WTC11 (cell line): ENCODE measurements around the gene C1QTNF6. TPM values are rescaled to one million over a fixed set of nuclear protein-coding genes. Genes with fewer than 3 reads are reported as not detected.

Experiments used
- ATAC-seq: fragments of 200-7000 bp; cut with Tn5 transposase; 2 replicates; pipeline ENCODE4 v1.10.0; 2021; ENCODE audit warnings: mild to moderate bottlenecking, moderate library complexity
- CTCF ChIA-PET: fragments of 300-600 bp; sonication (Branson Sonifier 250); formaldehyde crosslinking; loops from one replicate; lab custom pipeline; 2021; ENCODE audit warnings: antibody characterized with exemption; lab: Charles Lee
- POLR2A ChIA-PET: fragments of 350-600 bp; sonication (Branson Sonifier 250); formaldehyde crosslinking; loops from one replicate; lab custom pipeline; 2021; ENCODE audit warnings: antibody characterized with exemption; lab: Charles Lee
- DNase-seq: peaks from one replicate; pipeline ENCODE4 v3.0.0; 2021; ENCODE audit warnings: low spot score
- H3K27ac Mint-ChIP-seq: 2 replicates; pipeline ENCODE4 v1.8.0; 2021; ENCODE audit warnings: mixed read lengths
- H3K27me3 Mint-ChIP-seq: 2 replicates; pipeline ENCODE4 v1.8.0; 2021; ENCODE audit warnings: low read depth, mild to moderate bottlenecking, moderate library complexity, mixed read lengths
- H3K36me3 Mint-ChIP-seq: 2 replicates; pipeline ENCODE4 v1.8.0; 2021; ENCODE audit warnings: mixed read lengths
- H3K4me1 Mint-ChIP-seq: 2 replicates; pipeline ENCODE4 v1.8.0; 2022; ENCODE audit warnings: mixed read lengths
- H3K4me3 Mint-ChIP-seq: 2 replicates; pipeline ENCODE4 v1.8.0; 2021; ENCODE audit warnings: mild to moderate bottlenecking, moderate library complexity, mixed read lengths
- H3K9me3 Mint-ChIP-seq: 2 replicates; pipeline ENCODE4 v1.8.0; 2021; ENCODE audit warnings: mixed read lengths
- CBFB ChIP-seq: sonication (generic); formaldehyde crosslinking; IDR thresholded peaks from 2 replicates; pipeline ENCODE4 v1.8.1; 2022; ENCODE audit warnings: mild to moderate bottlenecking, low read depth, missing genetic modification reagents
- ETV6 ChIP-seq: sonication (generic); formaldehyde crosslinking; IDR thresholded peaks from 2 replicates; pipeline ENCODE4 v1.8.1; 2022; ENCODE audit warnings: mild to moderate bottlenecking, missing genetic modification reagents
- FOXP1 ChIP-seq: sonication (generic); formaldehyde crosslinking; IDR thresholded peaks from 2 replicates; pipeline ENCODE4 v1.8.0; 2022; ENCODE audit warnings: missing genetic modification reagents, mild to moderate bottlenecking, moderate library complexity, borderline replicate concordance
- GABPB1 ChIP-seq: sonication (generic); formaldehyde crosslinking; IDR thresholded peaks from 2 replicates; pipeline ENCODE4 v1.8.1; 2023; ENCODE audit warnings: mild to moderate bottlenecking, missing genetic modification reagents
- GTF2I ChIP-seq: fragments of 250-450 bp; sonication (Bioruptor Pico); conservative IDR thresholded peaks from 2 replicates; pipeline ENCODE4 v1.4.0; 2021; ENCODE audit warnings: mild to moderate bottlenecking
- KAT7 ChIP-seq: sonication (generic); formaldehyde crosslinking; IDR thresholded peaks from 2 replicates; pipeline ENCODE4 v1.8.1; 2023; ENCODE audit warnings: missing genetic modification reagents, mild to moderate bottlenecking, borderline replicate concordance
- MYBL2 ChIP-seq: sonication (generic); formaldehyde crosslinking; IDR thresholded peaks from 2 replicates; pipeline ENCODE4 v1.8.1; 2023; ENCODE audit warnings: mild to moderate bottlenecking, moderate library complexity, missing genetic modification reagents
- NFE2L1 ChIP-seq: sonication (generic); formaldehyde crosslinking; IDR thresholded peaks from 2 replicates; pipeline ENCODE4 v1.8.1; 2023; ENCODE audit warnings: missing genetic modification reagents
- NR1H2 ChIP-seq: sonication (generic); formaldehyde crosslinking; IDR thresholded peaks from 2 replicates; pipeline ENCODE4 v1.9.0; 2021; ENCODE audit warnings: mild to moderate bottlenecking, moderate library complexity, missing genetic modification reagents
- PRRX2 ChIP-seq: fragments of 250-450 bp; sonication (Bioruptor Pico); IDR thresholded peaks from 2 replicates; pipeline ENCODE4 v1.8.0; 2021; ENCODE audit warnings: mild to moderate bottlenecking
- TEAD4 ChIP-seq: sonication (generic); formaldehyde crosslinking; IDR thresholded peaks from 2 replicates; pipeline ENCODE4 v1.8.0; 2022; ENCODE audit warnings: mild to moderate bottlenecking, missing genetic modification reagents
- ZNF317 ChIP-seq: sonication (generic); formaldehyde crosslinking; IDR thresholded peaks from 2 replicates; pipeline ENCODE4 v1.8.1; 2023; ENCODE audit warnings: low read depth, mild to moderate bottlenecking, moderate library complexity, missing genetic modification reagents, borderline replicate concordance
- ZNF416 ChIP-seq: fragments of 250-450 bp; sonication (Bioruptor Pico); IDR thresholded peaks from 2 replicates; pipeline ENCODE4 v1.9.0; 2021; ENCODE audit warnings: mild to moderate bottlenecking, inconsistent platforms
- total RNA-seq: library from RNA; stranded (reverse); gene quantifications from 3 replicates; pipeline ENCODE4 v1.2.3, GENCODE V29; 2021
- TF ChIP-seq, protein P1 (sequence below): sonication (generic); formaldehyde crosslinking; IDR thresholded peaks from 2 replicates; pipeline ENCODE4 v1.8.1; 2022; ENCODE audit warnings: missing genetic modification reagents, borderline replicate concordance
- TF ChIP-seq, protein P2 (sequence below): fragments of 200-600 bp; IDR thresholded peaks from 2 replicates; pipeline ENCODE4 v1.8.0; 2022; ENCODE audit warnings: antibody characterized with exemption
- TF ChIP-seq, protein P3 (sequence below): sonication (generic); formaldehyde crosslinking; IDR thresholded peaks from 2 replicates; pipeline ENCODE4 v1.8.1; 2022; ENCODE audit warnings: low read depth, mild to moderate bottlenecking, moderate library complexity, missing genetic modification reagents, borderline replicate concordance
- TF ChIP-seq, protein P4 (sequence below): sonication (generic); formaldehyde crosslinking; IDR thresholded peaks from 2 replicates; pipeline ENCODE4 v1.8.0; 2023; ENCODE audit warnings: missing genetic modification reagents, mild to moderate bottlenecking, borderline replicate concordance

The C1QTNF6 gene
- total RNA-seq, 1 experiment from 2014 or later: 5.9 TPM

DNA sequence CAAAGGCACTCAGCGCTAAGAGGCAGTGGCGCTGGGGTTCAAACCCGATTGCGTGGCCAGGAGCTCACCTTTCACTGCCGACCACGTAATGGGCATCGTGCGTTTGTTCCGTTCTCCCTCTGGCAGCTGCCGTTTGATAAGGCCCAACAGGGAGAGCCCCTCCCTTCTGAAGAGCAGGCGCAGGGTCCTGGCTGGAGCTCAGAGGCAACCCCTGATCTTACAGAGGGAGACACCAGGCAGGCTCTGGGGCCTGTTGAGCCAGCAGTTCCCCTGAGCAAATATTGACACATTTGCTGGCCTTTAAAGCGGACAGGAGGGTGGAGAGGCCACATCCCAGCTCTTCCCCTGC is 11.7 kb upstream of the C1QTNF6 start:
- ChIA-PET POLR2A (interaction anchor here (1.3 kb wide), 1 partner anchor 12 kb away, joined by 4 read pairs; the partner anchor contains the start of gene C1QTNF6), CTCF (interaction anchor here (0.6 to 4.9 kb wide), 63 partner anchors 9 to 639 kb away, joined by 3 to 68 read pairs (median 6); partner anchors contain the start of genes C1QTNF6, IL2RB, KCTD17 and MFNG)
- no peak for DNase-seq
- TF ChIP-seq, protein P1, sequence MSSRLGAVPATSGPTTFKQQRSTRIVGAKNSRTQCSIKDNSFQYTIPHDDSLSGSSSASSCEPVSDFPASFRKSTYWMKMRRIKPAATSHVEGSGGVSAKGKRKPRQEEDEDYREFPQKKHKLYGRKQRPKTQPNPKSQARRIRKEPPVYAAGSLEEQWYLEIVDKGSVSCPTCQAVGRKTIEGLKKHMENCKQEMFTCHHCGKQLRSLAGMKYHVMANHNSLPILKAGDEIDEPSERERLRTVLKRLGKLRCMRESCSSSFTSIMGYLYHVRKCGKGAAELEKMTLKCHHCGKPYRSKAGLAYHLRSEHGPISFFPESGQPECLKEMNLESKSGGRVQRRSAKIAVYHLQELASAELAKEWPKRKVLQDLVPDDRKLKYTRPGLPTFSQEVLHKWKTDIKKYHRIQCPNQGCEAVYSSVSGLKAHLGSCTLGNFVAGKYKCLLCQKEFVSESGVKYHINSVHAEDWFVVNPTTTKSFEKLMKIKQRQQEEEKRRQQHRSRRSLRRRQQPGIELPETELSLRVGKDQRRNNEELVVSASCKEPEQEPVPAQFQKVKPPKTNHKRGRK (CRISPR knock-in tag): no peak
- TF ChIP-seq NR1H2 (CRISPR knock-in tag) (no peak), GTF2I (CRISPR knock-in tag) (peak; percentile 87; the same call in 1 of the 2 replicates), KAT7 (CRISPR knock-in tag) (no peak)
- TF ChIP-seq, protein P2, sequence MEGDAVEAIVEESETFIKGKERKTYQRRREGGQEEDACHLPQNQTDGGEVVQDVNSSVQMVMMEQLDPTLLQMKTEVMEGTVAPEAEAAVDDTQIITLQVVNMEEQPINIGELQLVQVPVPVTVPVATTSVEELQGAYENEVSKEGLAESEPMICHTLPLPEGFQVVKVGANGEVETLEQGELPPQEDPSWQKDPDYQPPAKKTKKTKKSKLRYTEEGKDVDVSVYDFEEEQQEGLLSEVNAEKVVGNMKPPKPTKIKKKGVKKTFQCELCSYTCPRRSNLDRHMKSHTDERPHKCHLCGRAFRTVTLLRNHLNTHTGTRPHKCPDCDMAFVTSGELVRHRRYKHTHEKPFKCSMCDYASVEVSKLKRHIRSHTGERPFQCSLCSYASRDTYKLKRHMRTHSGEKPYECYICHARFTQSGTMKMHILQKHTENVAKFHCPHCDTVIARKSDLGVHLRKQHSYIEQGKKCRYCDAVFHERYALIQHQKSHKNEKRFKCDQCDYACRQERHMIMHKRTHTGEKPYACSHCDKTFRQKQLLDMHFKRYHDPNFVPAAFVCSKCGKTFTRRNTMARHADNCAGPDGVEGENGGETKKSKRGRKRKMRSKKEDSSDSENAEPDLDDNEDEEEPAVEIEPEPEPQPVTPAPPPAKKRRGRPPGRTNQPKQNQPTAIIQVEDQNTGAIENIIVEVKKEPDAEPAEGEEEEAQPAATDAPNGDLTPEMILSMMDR: no peak
- TF ChIP-seq, protein P3, sequence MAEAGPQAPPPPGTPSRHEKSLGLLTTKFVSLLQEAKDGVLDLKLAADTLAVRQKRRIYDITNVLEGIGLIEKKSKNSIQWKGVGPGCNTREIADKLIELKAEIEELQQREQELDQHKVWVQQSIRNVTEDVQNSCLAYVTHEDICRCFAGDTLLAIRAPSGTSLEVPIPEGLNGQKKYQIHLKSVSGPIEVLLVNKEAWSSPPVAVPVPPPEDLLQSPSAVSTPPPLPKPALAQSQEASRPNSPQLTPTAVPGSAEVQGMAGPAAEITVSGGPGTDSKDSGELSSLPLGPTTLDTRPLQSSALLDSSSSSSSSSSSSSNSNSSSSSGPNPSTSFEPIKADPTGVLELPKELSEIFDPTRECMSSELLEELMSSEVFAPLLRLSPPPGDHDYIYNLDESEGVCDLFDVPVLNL: no peak
- Mint-ChIP-seq H3K27me3 (0 out of 2 replicates have a peak, but pooled peaks cover 3% of the 10 kb centered on the region), H3K9me3 (no peaks in the 10 kb centered on the region), H3K27ac (no peak overlapping the region), H3K4me3 (no peak overlapping the region), H3K4me1 (peaks cover 33% of the 10 kb centered on the region), H3K36me3 (no peaks in the 10 kb centered on the region)
- peak; percentile 18 for ATAC-seq

DNA sequence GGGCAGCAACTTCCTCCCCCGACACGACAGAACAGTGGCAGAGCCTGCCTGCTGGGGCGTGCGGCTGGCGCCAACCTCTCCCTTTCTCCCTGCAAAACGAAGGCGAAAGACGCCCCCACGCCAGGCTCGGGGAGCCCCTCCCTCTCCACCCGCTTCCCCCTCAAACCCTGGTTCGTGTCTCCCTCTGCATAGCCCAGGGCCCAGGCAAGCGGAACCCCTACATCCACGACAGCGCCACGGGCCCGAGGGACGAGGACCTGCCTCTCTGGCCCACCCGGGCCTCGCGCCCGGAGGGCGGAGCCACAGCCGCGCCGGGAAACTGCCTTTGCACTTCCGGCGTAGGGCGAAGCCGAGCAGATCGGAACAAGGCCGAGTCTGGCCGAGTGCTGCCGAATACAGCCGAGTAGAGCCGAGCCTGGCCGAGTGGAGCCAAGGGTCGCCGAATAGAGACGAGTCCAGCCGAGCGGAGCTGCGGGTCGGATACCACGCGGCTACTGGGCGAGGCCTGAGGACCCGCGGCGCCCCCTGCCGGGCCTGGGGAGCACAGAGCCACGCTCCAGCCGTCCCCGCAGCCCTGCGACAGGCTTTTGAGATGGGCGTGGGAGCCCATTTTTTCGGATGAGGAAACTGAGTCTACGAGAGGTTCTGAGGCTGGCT is 11.2 kb upstream of the C1QTNF6 start:
- ATAC-seq: peak; percentile 99
- Mint-ChIP-seq H3K27ac (no peak overlapping the region), H3K36me3 (no peaks in the 10 kb centered on the region), H3K9me3 (no peaks in the 10 kb centered on the region), H3K27me3 (0 out of 2 replicates have a peak, but pooled peaks cover 3% of the 10 kb centered on the region), H3K4me3 (peak overlapping the region; percentile 70), H3K4me1 (peaks cover 33% of the 10 kb centered on the region)
- ChIA-PET POLR2A (interaction anchor here (1.3 kb wide), 1 partner anchor 12 kb away, joined by 4 read pairs; the partner anchor contains the start of gene C1QTNF6), CTCF (interaction anchor here (0.6 to 4.9 kb wide), 64 partner anchors 9 to 638 kb away, joined by 3 to 68 read pairs (median 6); partner anchors contain the start of genes C1QTNF6, IL2RB, KCTD17 and MFNG)
- DNase-seq: peak; percentile 99
- TF ChIP-seq, protein P3: no peak
- TF ChIP-seq, protein P4, sequence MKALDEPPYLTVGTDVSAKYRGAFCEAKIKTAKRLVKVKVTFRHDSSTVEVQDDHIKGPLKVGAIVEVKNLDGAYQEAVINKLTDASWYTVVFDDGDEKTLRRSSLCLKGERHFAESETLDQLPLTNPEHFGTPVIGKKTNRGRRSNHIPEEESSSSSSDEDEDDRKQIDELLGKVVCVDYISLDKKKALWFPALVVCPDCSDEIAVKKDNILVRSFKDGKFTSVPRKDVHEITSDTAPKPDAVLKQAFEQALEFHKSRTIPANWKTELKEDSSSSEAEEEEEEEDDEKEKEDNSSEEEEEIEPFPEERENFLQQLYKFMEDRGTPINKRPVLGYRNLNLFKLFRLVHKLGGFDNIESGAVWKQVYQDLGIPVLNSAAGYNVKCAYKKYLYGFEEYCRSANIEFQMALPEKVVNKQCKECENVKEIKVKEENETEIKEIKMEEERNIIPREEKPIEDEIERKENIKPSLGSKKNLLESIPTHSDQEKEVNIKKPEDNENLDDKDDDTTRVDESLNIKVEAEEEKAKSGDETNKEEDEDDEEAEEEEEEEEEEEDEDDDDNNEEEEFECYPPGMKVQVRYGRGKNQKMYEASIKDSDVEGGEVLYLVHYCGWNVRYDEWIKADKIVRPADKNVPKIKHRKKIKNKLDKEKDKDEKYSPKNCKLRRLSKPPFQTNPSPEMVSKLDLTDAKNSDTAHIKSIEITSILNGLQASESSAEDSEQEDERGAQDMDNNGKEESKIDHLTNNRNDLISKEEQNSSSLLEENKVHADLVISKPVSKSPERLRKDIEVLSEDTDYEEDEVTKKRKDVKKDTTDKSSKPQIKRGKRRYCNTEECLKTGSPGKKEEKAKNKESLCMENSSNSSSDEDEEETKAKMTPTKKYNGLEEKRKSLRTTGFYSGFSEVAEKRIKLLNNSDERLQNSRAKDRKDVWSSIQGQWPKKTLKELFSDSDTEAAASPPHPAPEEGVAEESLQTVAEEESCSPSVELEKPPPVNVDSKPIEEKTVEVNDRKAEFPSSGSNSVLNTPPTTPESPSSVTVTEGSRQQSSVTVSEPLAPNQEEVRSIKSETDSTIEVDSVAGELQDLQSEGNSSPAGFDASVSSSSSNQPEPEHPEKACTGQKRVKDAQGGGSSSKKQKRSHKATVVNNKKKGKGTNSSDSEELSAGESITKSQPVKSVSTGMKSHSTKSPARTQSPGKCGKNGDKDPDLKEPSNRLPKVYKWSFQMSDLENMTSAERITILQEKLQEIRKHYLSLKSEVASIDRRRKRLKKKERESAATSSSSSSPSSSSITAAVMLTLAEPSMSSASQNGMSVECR (CRISPR knock-in tag): 0 out of 2 replicates have a peak, but pooled peaks have one; percentile 18
- peak; percentile 77; the same call in 1 of the 2 replicates for TF ChIP-seq FOXP1 (CRISPR knock-in tag)
- 0 out of 2 replicates have a peak, but pooled peaks have one; percentile 41 for TF ChIP-seq NFE2L1 (CRISPR knock-in tag)
- peak; percentile 58; the same call in 1 of the 2 replicates for TF ChIP-seq ETV6
- TF ChIP-seq MYBL2 (CRISPR knock-in tag): peak; percentile 74; the same call in 1 of the 2 replicates
- TF ChIP-seq, protein P1 (CRISPR knock-in tag): no peak
- no peak for TF ChIP-seq TEAD4
- TF ChIP-seq ZNF416 (CRISPR knock-in tag): no peak
- no peak for TF ChIP-seq ZNF317
- peak; percentile 56; the same call in 1 of the 2 replicates for TF ChIP-seq GABPB1
- TF ChIP-seq, protein P2: peak; percentile 67
- TF ChIP-seq KAT7 (CRISPR knock-in tag): 0 out of 2 replicates have a peak, but pooled peaks have one; percentile 64
- TF ChIP-seq CBFB (CRISPR knock-in tag): peak; percentile 47; the same call in 1 of the 2 replicates
- no peak for TF ChIP-seq PRRX2 (CRISPR knock-in tag)
